GM12872 (cell line): ENCODE measurements around the gene LRRC7.

Experiments
- TF ChIP-seq, protein P1 (sequence below): IDR thresholded peaks from 3 replicates; pipeline ENCODE4 v1.5.1; 2011; ENCODE audit warnings: low read depth, mild to moderate bottlenecking, low read length, moderate library complexity; ENCODE audit not compliant: insufficient read depth

The LRRC7 gene

DNA sequence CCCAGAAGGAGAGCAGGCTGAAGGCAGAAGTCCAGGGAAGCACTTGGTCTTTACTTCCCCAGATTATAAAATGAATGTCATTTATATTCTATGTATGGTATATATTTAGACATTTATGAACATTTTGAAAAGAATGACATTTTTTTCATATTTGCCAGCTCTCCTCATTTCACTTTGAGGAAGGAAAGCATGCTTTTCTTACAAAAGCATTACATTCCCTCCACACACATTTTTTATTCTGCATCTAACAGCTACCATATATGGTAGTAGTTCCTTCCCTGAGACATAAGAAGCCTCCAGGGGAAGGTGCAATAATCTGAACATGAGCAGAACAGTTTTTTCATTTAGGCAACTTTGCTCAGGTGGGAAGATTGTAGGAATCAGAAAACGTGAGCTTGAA, 94.0 kb downstream of the LRRC7 start:
- TF ChIP-seq, protein P1, sequence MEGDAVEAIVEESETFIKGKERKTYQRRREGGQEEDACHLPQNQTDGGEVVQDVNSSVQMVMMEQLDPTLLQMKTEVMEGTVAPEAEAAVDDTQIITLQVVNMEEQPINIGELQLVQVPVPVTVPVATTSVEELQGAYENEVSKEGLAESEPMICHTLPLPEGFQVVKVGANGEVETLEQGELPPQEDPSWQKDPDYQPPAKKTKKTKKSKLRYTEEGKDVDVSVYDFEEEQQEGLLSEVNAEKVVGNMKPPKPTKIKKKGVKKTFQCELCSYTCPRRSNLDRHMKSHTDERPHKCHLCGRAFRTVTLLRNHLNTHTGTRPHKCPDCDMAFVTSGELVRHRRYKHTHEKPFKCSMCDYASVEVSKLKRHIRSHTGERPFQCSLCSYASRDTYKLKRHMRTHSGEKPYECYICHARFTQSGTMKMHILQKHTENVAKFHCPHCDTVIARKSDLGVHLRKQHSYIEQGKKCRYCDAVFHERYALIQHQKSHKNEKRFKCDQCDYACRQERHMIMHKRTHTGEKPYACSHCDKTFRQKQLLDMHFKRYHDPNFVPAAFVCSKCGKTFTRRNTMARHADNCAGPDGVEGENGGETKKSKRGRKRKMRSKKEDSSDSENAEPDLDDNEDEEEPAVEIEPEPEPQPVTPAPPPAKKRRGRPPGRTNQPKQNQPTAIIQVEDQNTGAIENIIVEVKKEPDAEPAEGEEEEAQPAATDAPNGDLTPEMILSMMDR, result no peak

- TF ChIP-seq, protein P1, result no peak
These were observed 94.6 kb downstream of the LRRC7 start for GRCh38 chr1:69662321-69662720.

GRCh38 chr1:69671363-69672010, 103.8 kb downstream of the LRRC7 start:
- TF ChIP-seq, protein P1, result no peak

GRCh38 chr1:69673321-69673720, 105.6 kb downstream of the LRRC7 start:
- TF ChIP-seq, protein P1, result no peak

DNA sequence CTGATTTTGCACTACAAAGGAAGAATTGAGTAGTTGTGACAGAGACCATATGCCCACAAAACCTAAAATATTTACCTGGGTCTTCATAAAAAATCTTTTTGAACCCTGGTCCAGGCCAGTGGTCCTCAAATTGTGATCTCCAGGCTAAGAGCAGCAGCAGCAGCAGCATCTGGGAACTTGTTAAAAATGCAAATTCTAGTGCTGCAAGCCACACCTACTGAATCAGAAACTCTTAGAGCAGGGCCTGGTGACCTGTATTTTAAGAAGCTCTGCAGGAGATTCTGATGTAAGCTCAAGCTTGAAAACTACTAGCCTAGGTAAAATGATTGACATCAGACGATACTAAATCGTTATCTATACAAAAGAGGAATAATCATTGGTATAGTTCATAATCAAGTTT, 112.2 kb downstream of the LRRC7 start:
- TF ChIP-seq, protein P1, result no peak

DNA sequence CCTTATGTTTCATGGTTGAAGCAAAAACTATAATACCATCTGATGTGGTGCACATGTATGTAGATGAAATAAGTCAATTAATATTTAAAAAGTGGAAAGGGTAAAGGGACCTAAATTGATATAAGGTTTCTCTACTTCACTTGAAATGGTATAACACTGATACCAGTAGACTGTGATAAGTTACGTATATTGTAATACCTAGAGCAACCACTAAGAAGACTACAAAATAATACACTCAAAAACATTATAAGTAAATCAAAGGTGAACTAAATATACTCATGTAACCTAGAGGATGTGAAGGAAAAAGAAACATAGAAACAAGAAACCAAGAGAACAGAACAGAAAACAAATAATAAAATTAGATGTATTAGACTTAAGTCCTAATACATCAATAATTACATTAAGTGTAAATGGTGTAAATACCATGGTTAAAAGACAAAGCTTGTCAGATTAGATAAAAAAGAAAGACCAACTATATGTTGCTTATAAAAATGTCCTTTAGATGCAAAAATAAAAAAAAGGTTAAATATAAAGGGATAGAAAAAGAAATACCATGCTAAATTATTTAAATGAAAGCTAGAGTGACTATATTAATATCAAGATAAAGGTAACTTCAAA, 118.8 kb downstream of the LRRC7 start:
- TF ChIP-seq, protein P1, result no peak

GRCh38 chr1:69688193-69688592, 120.5 kb downstream of the LRRC7 start:
- TF ChIP-seq, protein P1, result no peak
